Superior temporal gyrus (tissue), 1 donor: Measurements from ENCODE around the gene NPBWR2.

ENCODE experiments used
- DNase-seq: peaks from one replicate; pipeline ENCODE4 v3.0.0-alpha.2; 2016; ENCODE audit errors: extremely low spot score

Gene NPBWR2

GRCh38 chr20:64116541-64117431 is 9.4 kb upstream of the NPBWR2 start:
- no peak for DNase-seq

- no peak for DNase-seq
Measured at GRCh38 chr20:64116016-64116415, 8.7 kb upstream of the NPBWR2 start.

GRCh38 chr20:64115171-64115911 is 8.0 kb upstream of the NPBWR2 start:
- peak; percentile 47 for DNase-seq

- no peak for DNase-seq
Measured at GRCh38 chr20:64114356-64114971, 7.1 kb upstream of the NPBWR2 start.

- DNase-seq = no peak
Measured at GRCh38 chr20:64113796-64114355, 6.5 kb upstream of the NPBWR2 start.

- DNase-seq = no peak
Measured at GRCh38 chr20:64113444-64113775, 6.0 kb upstream of the NPBWR2 start.

- no peak for DNase-seq
Measured at GRCh38 chr20:64112691-64113443, 5.5 kb upstream of the NPBWR2 start.

- peak; percentile 4 for DNase-seq
Measured at GRCh38 chr20:64111841-64112641, 4.7 kb upstream of the NPBWR2 start.

GRCh38 chr20:64110411-64111068 is 3.2 kb upstream of the NPBWR2 start:
- DNase-seq = peak; percentile 1

GRCh38 chr20:64109831-64110391 is 2.5 kb upstream of the NPBWR2 start:
- DNase-seq = peak; percentile 21

GRCh38 chr20:64108731-64109681 is 1.6 kb upstream of the NPBWR2 start:
- peak; percentile 0 for DNase-seq

GRCh38 chr20:64107736-64108457 is 532 bp upstream of the NPBWR2 start:
- DNase-seq = peak; percentile 24

GRCh38 chr20:64106435-64106961 is 867 bp downstream of the NPBWR2 start:
- peak; percentile 0 for DNase-seq

GRCh38 chr20:64105846-64106434 is 1.4 kb downstream of the NPBWR2 start:
- peak; percentile 0 for DNase-seq

GRCh38 chr20:64104667-64105451 is 2.5 kb downstream of the NPBWR2 start:
- DNase-seq = peak; percentile 0

- DNase-seq = peak; percentile 0
Measured at GRCh38 chr20:64103871-64104666, 3.3 kb downstream of the NPBWR2 start.
